ENCODE measurements around the gene FBXL16. TPM values are rescaled to one million over a fixed set of nuclear protein-coding genes. Genes with fewer than 3 reads are reported as not detected.

FBXL16 gene
- total and polyA plus RNA-seq, 2 experiments from 2014 or later, result 8.9 to 12.6 TPM

DNA sequence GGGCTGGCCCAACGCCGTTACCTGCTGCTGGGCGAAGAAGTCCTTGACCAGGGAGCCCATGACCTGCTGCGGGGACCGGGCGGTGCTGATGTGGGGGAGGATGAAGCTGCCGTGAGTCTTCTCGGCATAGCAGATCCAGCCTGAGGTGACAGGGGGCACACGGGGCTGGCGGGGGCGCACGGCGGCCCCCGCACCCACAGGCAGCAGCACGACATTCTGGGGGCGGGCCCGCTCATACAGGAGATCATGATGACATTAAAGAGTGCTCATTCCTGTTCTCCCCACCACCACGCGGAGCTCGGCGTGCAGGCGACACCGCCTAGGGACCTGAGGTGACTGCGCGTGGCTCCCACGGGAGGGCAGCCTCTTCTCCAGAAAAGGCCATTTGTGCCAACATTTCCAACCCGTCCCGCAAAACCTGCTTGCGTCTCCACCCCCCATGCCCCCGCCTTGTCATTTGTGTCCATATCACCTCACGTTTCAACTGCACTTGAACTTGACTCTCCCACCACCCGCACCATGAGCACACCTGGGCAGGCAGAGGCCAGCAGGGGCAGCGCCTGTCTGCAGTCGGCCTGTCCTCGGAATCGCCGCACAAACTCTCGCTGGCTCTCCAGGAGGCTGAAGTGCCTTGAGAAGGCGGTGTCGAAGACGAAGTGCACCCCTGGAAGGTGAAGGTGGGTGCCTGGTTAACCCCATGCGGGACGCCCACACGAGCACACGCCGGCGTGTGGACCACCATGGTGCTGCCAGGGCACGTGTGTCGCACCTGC is 28.8 kb upstream of the FBXL16 start:
- Mint-ChIP-seq H3K4me3 (no peak overlapping the region), H3K36me3 (ENCODE audit: low read depth) (peaks cover 31% of the 10 kb centered on the region), H3K4me1 (peaks cover 8% of the 10 kb centered on the region), H3K9me3 (no peaks in the 10 kb centered on the region), H3K27me3 (ENCODE audit: insufficient read depth, low read depth, poor library complexity) (peaks cover 14% of the 10 kb centered on the region), H3K27ac (no peak overlapping the region)
- Histone ChIP-seq H3K36me3 (ENCODE audit: insufficient read depth) (no peaks in the 10 kb centered on the region; the same call in 1 of the 2 replicates), H3K4me3 (no peak overlapping the region), H3F3A (replicated peaks; ENCODE audit: low read depth) (peaks cover 2% of the 10 kb centered on the region; the same call in 1 of the 2 replicates), H4K20me1 (replicated peaks; ENCODE audit: insufficient read depth) (no peaks in the 10 kb centered on the region), H3K79me2 (replicated peaks; ENCODE audit: insufficient read depth) (no peaks in the 10 kb centered on the region), H3K27ac (ENCODE audit: low read depth) (no peak overlapping the region), H2AFZ (no peak overlapping the region), H3K4me2 (no peak overlapping the region), H3K9me2 (ENCODE audit: insufficient read depth) (no peaks in the 10 kb centered on the region), H3K27me3 (ENCODE audit: insufficient read depth) (no peaks in the 10 kb centered on the region), H3K4me1 (ENCODE audit: insufficient read depth) (no peaks in the 10 kb centered on the region)
- TF ChIP-seq STAT1 (IDR thresholded peaks at IDR 0.05; ENCODE audit: unreplicated experiment) (no peak), NANOG (IDR thresholded peaks at IDR 0.05; ENCODE audit: borderline replicate concordance) (no peak), JUNB (IDR thresholded peaks at IDR 0.05; ENCODE audit: unreplicated experiment) (no peak), ZNF331 (CRISPR knock-in tag; IDR thresholded peaks at IDR 0.05; ENCODE audit: low read depth) (no peak), EZH2phosphoT487 (IDR thresholded peaks at IDR 0.05; ENCODE audit: unreplicated experiment) (no peak), CREB1 (CRISPR knock-in tag; IDR thresholded peaks at IDR 0.05; ENCODE audit: low read depth) (no peak)
- TF ChIP-seq, protein P1, sequence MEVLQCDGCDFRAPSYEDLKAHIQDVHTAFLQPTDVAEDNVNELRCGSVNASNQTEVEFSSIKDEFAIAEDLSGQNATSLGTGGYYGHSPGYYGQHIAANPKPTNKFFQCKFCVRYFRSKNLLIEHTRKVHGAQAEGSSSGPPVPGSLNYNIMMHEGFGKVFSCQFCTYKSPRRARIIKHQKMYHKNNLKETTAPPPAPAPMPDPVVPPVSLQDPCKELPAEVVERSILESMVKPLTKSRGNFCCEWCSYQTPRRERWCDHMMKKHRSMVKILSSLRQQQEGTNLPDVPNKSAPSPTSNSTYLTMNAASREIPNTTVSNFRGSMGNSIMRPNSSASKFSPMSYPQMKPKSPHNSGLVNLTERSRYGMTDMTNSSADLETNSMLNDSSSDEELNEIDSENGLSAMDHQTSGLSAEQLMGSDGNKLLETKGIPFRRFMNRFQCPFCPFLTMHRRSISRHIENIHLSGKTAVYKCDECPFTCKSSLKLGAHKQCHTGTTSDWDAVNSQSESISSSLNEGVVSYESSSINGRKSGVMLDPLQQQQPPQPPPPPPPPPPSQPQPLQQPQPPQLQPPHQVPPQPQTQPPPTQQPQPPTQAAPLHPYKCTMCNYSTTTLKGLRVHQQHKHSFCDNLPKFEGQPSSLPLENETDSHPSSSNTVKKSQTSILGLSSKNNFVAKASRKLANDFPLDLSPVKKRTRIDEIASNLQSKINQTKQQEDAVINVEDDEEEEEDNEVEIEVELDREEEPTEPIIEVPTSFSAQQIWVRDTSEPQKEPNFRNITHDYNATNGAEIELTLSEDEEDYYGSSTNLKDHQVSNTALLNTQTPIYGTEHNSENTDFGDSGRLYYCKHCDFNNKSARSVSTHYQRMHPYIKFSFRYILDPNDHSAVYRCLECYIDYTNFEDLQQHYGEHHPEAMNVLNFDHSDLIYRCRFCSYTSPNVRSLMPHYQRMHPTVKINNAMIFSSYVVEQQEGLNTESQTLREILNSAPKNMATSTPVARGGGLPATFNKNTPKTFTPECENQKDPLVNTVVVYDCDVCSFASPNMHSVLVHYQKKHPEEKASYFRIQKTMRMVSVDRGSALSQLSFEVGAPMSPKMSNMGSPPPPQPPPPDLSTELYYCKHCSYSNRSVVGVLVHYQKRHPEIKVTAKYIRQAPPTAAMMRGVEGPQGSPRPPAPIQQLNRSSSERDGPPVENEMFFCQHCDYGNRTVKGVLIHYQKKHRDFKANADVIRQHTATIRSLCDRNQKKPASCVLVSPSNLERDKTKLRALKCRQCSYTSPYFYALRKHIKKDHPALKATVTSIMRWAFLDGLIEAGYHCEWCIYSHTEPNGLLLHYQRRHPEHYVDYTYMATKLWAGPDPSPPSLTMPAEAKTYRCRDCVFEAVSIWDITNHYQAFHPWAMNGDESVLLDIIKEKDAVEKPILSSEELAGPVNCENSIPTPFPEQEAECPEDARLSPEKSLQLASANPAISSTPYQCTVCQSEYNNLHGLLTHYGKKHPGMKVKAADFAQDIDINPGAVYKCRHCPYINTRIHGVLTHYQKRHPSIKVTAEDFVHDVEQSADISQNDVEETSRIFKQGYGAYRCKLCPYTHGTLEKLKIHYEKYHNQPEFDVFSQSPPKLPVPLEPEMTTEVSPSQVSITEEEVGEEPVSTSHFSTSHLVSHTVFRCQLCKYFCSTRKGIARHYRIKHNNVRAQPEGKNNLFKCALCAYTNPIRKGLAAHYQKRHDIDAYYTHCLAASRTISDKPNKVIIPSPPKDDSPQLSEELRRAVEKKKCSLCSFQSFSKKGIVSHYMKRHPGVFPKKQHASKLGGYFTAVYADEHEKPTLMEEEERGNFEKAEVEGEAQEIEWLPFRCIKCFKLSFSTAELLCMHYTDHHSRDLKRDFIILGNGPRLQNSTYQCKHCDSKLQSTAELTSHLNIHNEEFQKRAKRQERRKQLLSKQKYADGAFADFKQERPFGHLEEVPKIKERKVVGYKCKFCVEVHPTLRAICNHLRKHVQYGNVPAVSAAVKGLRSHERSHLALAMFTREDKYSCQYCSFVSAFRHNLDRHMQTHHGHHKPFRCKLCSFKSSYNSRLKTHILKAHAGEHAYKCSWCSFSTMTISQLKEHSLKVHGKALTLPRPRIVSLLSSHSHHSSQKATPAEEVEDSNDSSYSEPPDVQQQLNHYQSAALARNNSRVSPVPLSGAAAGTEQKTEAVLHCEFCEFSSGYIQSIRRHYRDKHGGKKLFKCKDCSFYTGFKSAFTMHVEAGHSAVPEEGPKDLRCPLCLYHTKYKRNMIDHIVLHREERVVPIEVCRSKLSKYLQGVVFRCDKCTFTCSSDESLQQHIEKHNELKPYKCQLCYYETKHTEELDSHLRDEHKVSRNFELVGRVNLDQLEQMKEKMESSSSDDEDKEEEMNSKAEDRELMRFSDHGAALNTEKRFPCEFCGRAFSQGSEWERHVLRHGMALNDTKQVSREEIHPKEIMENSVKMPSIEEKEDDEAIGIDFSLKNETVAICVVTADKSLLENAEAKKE (CRISPR knock-in tag; IDR thresholded peaks at IDR 0.05), result no peak
- TF ChIP-seq, protein P2, sequence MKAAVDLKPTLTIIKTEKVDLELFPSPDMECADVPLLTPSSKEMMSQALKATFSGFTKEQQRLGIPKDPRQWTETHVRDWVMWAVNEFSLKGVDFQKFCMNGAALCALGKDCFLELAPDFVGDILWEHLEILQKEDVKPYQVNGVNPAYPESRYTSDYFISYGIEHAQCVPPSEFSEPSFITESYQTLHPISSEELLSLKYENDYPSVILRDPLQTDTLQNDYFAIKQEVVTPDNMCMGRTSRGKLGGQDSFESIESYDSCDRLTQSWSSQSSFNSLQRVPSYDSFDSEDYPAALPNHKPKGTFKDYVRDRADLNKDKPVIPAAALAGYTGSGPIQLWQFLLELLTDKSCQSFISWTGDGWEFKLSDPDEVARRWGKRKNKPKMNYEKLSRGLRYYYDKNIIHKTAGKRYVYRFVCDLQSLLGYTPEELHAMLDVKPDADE (IDR thresholded peaks at IDR 0.05), result no peak
- TF ChIP-seq, protein P3, sequence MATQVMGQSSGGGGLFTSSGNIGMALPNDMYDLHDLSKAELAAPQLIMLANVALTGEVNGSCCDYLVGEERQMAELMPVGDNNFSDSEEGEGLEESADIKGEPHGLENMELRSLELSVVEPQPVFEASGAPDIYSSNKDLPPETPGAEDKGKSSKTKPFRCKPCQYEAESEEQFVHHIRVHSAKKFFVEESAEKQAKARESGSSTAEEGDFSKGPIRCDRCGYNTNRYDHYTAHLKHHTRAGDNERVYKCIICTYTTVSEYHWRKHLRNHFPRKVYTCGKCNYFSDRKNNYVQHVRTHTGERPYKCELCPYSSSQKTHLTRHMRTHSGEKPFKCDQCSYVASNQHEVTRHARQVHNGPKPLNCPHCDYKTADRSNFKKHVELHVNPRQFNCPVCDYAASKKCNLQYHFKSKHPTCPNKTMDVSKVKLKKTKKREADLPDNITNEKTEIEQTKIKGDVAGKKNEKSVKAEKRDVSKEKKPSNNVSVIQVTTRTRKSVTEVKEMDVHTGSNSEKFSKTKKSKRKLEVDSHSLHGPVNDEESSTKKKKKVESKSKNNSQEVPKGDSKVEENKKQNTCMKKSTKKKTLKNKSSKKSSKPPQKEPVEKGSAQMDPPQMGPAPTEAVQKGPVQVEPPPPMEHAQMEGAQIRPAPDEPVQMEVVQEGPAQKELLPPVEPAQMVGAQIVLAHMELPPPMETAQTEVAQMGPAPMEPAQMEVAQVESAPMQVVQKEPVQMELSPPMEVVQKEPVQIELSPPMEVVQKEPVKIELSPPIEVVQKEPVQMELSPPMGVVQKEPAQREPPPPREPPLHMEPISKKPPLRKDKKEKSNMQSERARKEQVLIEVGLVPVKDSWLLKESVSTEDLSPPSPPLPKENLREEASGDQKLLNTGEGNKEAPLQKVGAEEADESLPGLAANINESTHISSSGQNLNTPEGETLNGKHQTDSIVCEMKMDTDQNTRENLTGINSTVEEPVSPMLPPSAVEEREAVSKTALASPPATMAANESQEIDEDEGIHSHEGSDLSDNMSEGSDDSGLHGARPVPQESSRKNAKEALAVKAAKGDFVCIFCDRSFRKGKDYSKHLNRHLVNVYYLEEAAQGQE (IDR thresholded peaks at IDR 0.05; ENCODE audit: unreplicated experiment), result no peak
- no peak for ATAC-seq
- no peak for DNase-seq (ENCODE audit: low spot score)

All from GM23338 (cell line).